ENCODE data around the gene WDFY2. TPM values are rescaled to one million over a fixed set of nuclear protein-coding genes. Genes with fewer than 3 reads are reported as not detected.
A peak's percentile ranks its signal among the peaks of the same experiment; 100 is the strongest.

Gene WDFY2
- total RNA-seq, 1 experiment from 2014 or later, result 26.4 TPM

- no peaks in the 10 kb centered on the region for H3K9me3 ChIP-seq (ENCODE audit: control insufficient read depth, low read depth, low read length)
- no peak overlapping the region for H3K9ac ChIP-seq (ENCODE audit: extremely low read depth, insufficient read length, low read length)
- H3K4me3 Mint-ChIP-seq, result no peak overlapping the region
- no peak overlapping the region for H3T11ph ChIP-seq (ENCODE audit: low read length)
- no peaks in the 10 kb centered on the region; the same call in 1 of the 2 replicates for H3K79me2 ChIP-seq (ENCODE audit: insufficient read depth, low read length)
- TF ChIP-seq, protein P1, sequence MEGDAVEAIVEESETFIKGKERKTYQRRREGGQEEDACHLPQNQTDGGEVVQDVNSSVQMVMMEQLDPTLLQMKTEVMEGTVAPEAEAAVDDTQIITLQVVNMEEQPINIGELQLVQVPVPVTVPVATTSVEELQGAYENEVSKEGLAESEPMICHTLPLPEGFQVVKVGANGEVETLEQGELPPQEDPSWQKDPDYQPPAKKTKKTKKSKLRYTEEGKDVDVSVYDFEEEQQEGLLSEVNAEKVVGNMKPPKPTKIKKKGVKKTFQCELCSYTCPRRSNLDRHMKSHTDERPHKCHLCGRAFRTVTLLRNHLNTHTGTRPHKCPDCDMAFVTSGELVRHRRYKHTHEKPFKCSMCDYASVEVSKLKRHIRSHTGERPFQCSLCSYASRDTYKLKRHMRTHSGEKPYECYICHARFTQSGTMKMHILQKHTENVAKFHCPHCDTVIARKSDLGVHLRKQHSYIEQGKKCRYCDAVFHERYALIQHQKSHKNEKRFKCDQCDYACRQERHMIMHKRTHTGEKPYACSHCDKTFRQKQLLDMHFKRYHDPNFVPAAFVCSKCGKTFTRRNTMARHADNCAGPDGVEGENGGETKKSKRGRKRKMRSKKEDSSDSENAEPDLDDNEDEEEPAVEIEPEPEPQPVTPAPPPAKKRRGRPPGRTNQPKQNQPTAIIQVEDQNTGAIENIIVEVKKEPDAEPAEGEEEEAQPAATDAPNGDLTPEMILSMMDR (conservative IDR thresholded peaks at IDR 0.05), result no peak
- no peaks in the 10 kb centered on the region for H3K79me1 ChIP-seq (ENCODE audit: insufficient read depth, low read depth, low read length, poor library complexity, severe bottlenecking)
- H3K4me1 Mint-ChIP-seq, result peaks cover under 1% of the 10 kb centered on the region in 2 experiments; a peak in 3 of 4 replicates
- H3K56ac ChIP-seq (ENCODE audit: insufficient read length, low read depth, low read length), result no peak overlapping the region
- H4K5ac ChIP-seq (ENCODE audit: insufficient read length, low read depth, low read length), result no peak overlapping the region
- H2BK15ac ChIP-seq (ENCODE audit: low read depth, low read length), result no peak overlapping the region
- DNase-seq, result no peak
- peaks cover 4 to 16% (median 10%) of the 10 kb centered on the region in 3 experiments; a peak in 6 of 7 replicates for H3K36me3 Mint-ChIP-seq (ENCODE audit: insufficient read depth in 1 of 3, low read depth in 3 of 3)
- no peak overlapping the region for H3K14ac ChIP-seq (ENCODE audit: insufficient read depth, low read length)
- no peak overlapping the region for H3K27ac ChIP-seq (ENCODE audit: insufficient read length, low read depth, low read length)
- H3K4me2 ChIP-seq (ENCODE audit: insufficient read depth, insufficient read length, low read length), result no peak overlapping the region
- H2BK5ac ChIP-seq (ENCODE audit: insufficient read length, low read length), result no peak overlapping the region
- H2BK12ac ChIP-seq (ENCODE audit: insufficient read length, low read depth, low read length), result no peak overlapping the region
- no peak overlapping the region for H3K4ac ChIP-seq (ENCODE audit: low read depth, low read length)
- no peak overlapping the region for H4K8ac ChIP-seq (replicated peaks; ENCODE audit: insufficient read length, low read depth, low read length)
- H3K4me1 ChIP-seq (ENCODE audit: insufficient read depth, low read length), result no peaks in the 10 kb centered on the region
- no CpG with 5 or more reads among the region's 4 CpGs for WGBS (ENCODE audit: extremely low coverage, insufficient read length, low lambda C conversion rate)
- H2BK120ac ChIP-seq (ENCODE audit: low read depth, low read length, poor library complexity, severe bottlenecking), result no peak overlapping the region
- H3K23me2 ChIP-seq (ENCODE audit: insufficient read length, low read depth, low read length, poor library complexity, severe bottlenecking), result no peaks in the 10 kb centered on the region
- H3K9me3 Mint-ChIP-seq, result no peaks in the 10 kb centered on the region
- no peak overlapping the region for H2AFZ ChIP-seq (ENCODE audit: low read length)
- no peaks in the 10 kb centered on the region for H3K27me3 ChIP-seq (ENCODE audit: insufficient read depth, low read length)
- H2AK5ac ChIP-seq (ENCODE audit: insufficient read length, low read length), result no peak overlapping the region
- no peak overlapping the region for H3K23ac ChIP-seq (ENCODE audit: insufficient read length, low read depth, low read length)
- H4K91ac ChIP-seq (ENCODE audit: insufficient read length, low read depth, low read length), result no peak overlapping the region
- H3K27me3 Mint-ChIP-seq (ENCODE audit: low read depth), result no peaks in the 10 kb centered on the region
- no peak overlapping the region for H2BK20ac ChIP-seq (ENCODE audit: low read depth, low read length, poor library complexity, severe bottlenecking)
- no peak overlapping the region for H3K18ac ChIP-seq (ENCODE audit: insufficient read length, low read depth, low read length)
- H3K27ac Mint-ChIP-seq, result 0 out of 7 replicates have a peak overlapping the region, but pooled peaks of 1 of the 3 experiments have one; percentile 5
- no peaks in the 10 kb centered on the region for H4K20me1 ChIP-seq (ENCODE audit: control insufficient read depth, insufficient read depth, insufficient read length)
Observed at GRCh38 chr13:51728275-51728673, 144.0 kb downstream of the WDFY2 start.
